Measurements from ENCODE around the gene KIFC3. TPM values are rescaled to one million over a fixed set of nuclear protein-coding genes. Genes with fewer than 3 reads are reported as not detected.
"Not testable (repeated sequence)": the region's sequence is repeated elsewhere in the genome, so short reads cannot be mapped to it uniquely, and the experiment has no call there.

Gene KIFC3
- total RNA-seq, 4 donors from 2014 or later, result 50.9 to 87.0 (median 60.2) TPM

DNA sequence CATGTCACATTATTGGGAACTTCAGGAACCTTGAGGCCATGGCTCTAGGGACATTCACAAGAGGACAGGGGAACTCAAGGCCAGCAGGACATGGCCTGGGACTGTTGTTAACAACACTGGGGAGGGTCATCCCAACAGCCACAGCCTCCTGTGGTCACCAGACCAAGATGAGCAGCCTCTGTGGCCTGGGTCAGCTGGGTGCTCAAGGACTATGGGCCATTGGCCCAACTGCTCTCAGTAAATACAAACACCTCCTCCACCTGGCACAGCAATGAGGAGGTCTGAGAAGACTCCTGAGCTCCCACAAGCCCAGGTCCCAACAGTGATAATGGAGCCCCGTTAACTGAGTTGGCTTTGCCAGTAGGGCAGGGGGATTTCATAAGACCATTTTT is 20.9 kb downstream of the KIFC3 start:
- Histone ChIP-seq H3K27ac (no peak overlapping the region), H3K36me3 (peaks cover 0 to 69% (median 3%) of the 10 kb centered on the region in 3 donors), H3K9me3 (no peaks in the 10 kb centered on the region), H3K4me3 (no peak overlapping the region), H3K4me1 (peaks cover 0 to 1% (median 0%) of the 10 kb centered on the region in 4 donors), H3K27me3 (no peaks in the 10 kb centered on the region)
- TF ChIP-seq EP300 (IDR thresholded peaks at IDR 0.05), result no peak
- TF ChIP-seq, protein P1, sequence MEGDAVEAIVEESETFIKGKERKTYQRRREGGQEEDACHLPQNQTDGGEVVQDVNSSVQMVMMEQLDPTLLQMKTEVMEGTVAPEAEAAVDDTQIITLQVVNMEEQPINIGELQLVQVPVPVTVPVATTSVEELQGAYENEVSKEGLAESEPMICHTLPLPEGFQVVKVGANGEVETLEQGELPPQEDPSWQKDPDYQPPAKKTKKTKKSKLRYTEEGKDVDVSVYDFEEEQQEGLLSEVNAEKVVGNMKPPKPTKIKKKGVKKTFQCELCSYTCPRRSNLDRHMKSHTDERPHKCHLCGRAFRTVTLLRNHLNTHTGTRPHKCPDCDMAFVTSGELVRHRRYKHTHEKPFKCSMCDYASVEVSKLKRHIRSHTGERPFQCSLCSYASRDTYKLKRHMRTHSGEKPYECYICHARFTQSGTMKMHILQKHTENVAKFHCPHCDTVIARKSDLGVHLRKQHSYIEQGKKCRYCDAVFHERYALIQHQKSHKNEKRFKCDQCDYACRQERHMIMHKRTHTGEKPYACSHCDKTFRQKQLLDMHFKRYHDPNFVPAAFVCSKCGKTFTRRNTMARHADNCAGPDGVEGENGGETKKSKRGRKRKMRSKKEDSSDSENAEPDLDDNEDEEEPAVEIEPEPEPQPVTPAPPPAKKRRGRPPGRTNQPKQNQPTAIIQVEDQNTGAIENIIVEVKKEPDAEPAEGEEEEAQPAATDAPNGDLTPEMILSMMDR (IDR thresholded peaks at IDR 0.05), result no peak
- TF ChIP-seq POLR2A (IDR thresholded peaks at IDR 0.05), result no peak
- DNase-seq (ENCODE audit: low spot score in 2 of 2), result no peak
- 92 to 100% methylated on average over 1 of the region's 1 CpG for WGBS, 2 donors

GRCh38 chr16:57779836-57780235 is 22.5 kb downstream of the KIFC3 start:
- H3K4me3 ChIP-seq; H3K4me1 ChIP-seq; H3K9me3 ChIP-seq; H3K27me3 ChIP-seq; H3K27ac ChIP-seq; DNase-seq (ENCODE audit: low spot score in 2 of 2): not testable (repeated sequence)
- 91 to 93% methylated on average over 5 of the region's 5 CpGs for WGBS, 2 donors
- peaks cover 0 to 66% (median 3%) of the 10 kb centered on the region in 3 donors for H3K36me3 ChIP-seq

DNA sequence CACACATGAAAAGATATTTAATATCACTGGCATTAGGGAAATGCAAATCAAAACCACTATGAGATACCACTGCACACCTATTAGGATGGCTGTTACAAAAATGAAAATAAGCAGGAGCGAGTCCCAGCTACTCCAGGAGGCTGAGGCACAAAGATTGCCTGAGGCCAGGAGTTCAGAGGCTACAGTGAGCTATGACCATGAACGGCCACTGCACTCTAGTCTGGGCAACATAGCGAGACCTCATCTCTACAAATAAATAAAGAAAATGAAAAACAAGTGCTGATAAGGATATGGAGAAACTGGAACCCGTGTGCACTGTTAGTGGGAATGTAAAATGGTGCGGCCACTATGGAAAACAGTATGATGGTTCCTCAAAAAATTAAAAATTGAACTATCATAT is 23.6 kb downstream of the KIFC3 start:
- DNase-seq (ENCODE audit: low spot score in 2 of 2), result no peak
- no peak overlapping the region for H3K4me3 ChIP-seq
- H3K4me1 ChIP-seq, result peaks cover 0 to 9% (median 0%) of the 10 kb centered on the region in 4 donors
- peaks cover 0 to 56% (median 0%) of the 10 kb centered on the region in 3 donors for H3K36me3 ChIP-seq
- no peaks in the 10 kb centered on the region for H3K27me3 ChIP-seq
- no peaks in the 10 kb centered on the region for H3K9me3 ChIP-seq
- WGBS, 2 donors, result 86 to 89% methylated on average over 5 of the region's 5 CpGs
- no peak overlapping the region for H3K27ac ChIP-seq
- TF ChIP-seq, protein P1 (IDR thresholded peaks at IDR 0.05), result no peak
- TF ChIP-seq POLR2A (IDR thresholded peaks at IDR 0.05), result no peak

DNA sequence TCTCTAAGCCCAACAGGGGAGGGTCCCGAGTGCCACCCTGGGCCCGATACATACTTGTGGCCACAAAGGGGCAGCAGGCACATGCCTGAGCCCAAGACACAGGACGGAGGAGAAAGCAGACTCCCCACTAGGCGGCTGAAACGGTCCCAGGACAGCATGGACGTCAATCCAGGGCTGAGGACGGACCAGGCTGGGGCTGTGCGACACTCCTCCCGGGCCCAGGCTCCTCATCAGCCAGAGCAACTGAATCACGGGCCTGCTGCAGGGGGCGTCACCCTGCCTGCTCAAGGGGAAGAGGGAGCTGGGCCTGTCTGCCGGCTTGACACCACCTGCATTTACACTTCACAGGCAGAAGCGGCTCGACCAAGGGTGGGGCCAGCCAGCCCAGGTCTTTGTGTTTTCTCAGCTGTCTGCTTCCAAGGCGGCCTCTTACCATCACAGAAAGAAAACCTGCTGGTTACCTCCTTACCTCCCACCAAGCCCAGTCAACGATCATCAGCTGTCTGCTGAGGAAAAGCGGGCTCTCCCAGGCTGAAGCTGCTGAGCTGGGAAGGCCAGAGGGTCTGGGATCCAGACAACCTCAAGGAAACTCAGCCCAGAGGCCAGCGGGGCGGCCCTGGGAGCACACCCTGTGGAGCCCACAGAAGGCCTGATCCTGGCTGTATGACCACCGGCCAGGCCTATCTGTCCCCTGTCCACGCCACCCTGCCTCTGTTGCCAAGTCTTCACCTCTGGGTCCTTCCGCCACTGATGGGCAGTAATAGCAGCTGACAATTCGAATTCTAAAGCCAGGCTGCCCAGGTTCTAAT is 26.4 kb downstream of the KIFC3 start:
- TF ChIP-seq, protein P1 (IDR thresholded peaks at IDR 0.05), result peak; percentile 29 to 74 (median 44)
- no peak for TF ChIP-seq EP300 (IDR thresholded peaks at IDR 0.05)
- H3K9me3 ChIP-seq, result no peaks in the 10 kb centered on the region
- peaks cover 0 to 57% (median 0%) of the 10 kb centered on the region in 3 donors for H3K36me3 ChIP-seq
- H3K27me3 ChIP-seq, result no peaks in the 10 kb centered on the region
- DNase-seq (ENCODE audit: low spot score in 2 of 2), result peak in 1 of 2 donors; percentile 22
- H3K4me3 ChIP-seq, result no peak overlapping the region
- 60% methylated on average over 16 to 21 of the region's 23 CpGs for WGBS, 2 donors
- peak overlapping the region in 1 of 4 donors; percentile 57 for H3K27ac ChIP-seq
- peaks cover 0 to 9% (median 0%) of the 10 kb centered on the region in 4 donors for H3K4me1 ChIP-seq

DNA sequence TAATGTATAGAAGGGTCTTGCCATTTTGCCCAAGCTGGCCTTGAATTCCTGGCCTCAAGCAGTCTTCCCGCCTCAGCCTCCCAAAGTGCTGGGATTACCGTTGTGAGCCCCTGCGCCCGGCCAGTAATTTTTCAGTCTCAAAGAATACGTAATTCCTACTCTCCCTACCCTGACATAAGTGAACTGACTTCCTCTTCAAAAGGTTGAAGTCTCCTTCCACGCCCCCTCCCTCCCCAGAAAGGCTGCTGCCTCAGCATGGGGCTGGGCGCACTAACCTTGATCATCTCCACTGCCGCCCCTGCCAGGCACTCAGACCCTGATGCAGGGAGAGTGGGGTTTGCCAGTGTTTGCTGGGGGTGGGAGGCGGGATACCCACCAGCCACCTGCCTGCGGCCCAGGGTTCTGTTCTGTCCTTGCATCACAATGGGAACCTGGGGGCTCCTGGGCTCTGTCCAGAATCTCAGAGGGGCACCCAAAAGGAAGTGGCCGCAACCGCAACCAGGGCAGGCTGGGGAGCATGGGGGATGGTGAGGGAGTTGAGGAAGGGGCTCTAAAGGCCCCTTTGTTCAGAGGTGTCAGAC is 27.5 kb downstream of the KIFC3 start:
- WGBS, 2 donors, result 87 to 92% methylated on average over 12 of the region's 12 CpGs
- peaks cover 0 to 9% (median 0%) of the 10 kb centered on the region in 4 donors for H3K4me1 ChIP-seq

More for the DNA sequence above, 27.5 kb downstream of the KIFC3 start:
- TF ChIP-seq EP300 (IDR thresholded peaks at IDR 0.05) (no peak), POLR2A (IDR thresholded peaks at IDR 0.05) (no peak)
- TF ChIP-seq, protein P1 (IDR thresholded peaks at IDR 0.05), result no peak
- Histone ChIP-seq H3K27me3 (no peaks in the 10 kb centered on the region), H3K4me3 (no peak overlapping the region), H3K9me3 (no peaks in the 10 kb centered on the region), H3K27ac (peak overlapping the region in 1 of 4 donors; percentile 57), H3K36me3 (peaks cover 0 to 63% (median 0%) of the 10 kb centered on the region in 3 donors)
- no peak for DNase-seq (ENCODE audit: low spot score in 2 of 2)
